ENCODE measurements around the gene DENND2A. TPM values are rescaled to one million over a fixed set of nuclear protein-coding genes. Genes with fewer than 3 reads are reported as not detected.

DENND2A gene
- total RNA-seq, 2 donors from 2014 or later, result 7.4 to 9.2 TPM

- Histone ChIP-seq H3K4me1 (no peaks in the 10 kb centered on the region), H3K36me3 (no peaks in the 10 kb centered on the region), H3K9me3 (no peaks in the 10 kb centered on the region), H3K9ac (ENCODE audit: low read depth in 2 of 2, low read length in 2 of 2) (peak overlapping the region; percentile 35 to 40), H3K4me3 (no peak overlapping the region), H3K27me3 (no peaks in the 10 kb centered on the region), H3K27ac (no peak overlapping the region)
- intact Hi-C loops (cut with DNase I), result no loop called here
- peak; percentile 39 for DNase-seq
- no peak for TF ChIP-seq CTCF (IDR thresholded peaks at IDR 0.05)
Observed at GRCh38 chr7:140607441-140607989, 33.1 kb downstream of the DENND2A start.

- H3K9ac ChIP-seq (ENCODE audit: low read depth in 2 of 2, low read length in 2 of 2), result no peak overlapping the region
Observed at GRCh38 chr7:140605337-140605736, 35.3 kb downstream of the DENND2A start.

GRCh38 chr7:140604760-140605159 is 35.9 kb downstream of the DENND2A start:
- Histone ChIP-seq H3K4me3 (no peak overlapping the region), H3K4me1 (no peaks in the 10 kb centered on the region), H3K36me3 (no peaks in the 10 kb centered on the region), H3K9me3 (no peaks in the 10 kb centered on the region), H3K27me3 (no peaks in the 10 kb centered on the region), H3K27ac (no peak overlapping the region), H3K9ac (ENCODE audit: low read depth in 2 of 2, low read length in 2 of 2) (no peak overlapping the region)
- intact Hi-C loops (cut with DNase I), result no loop called here
- no peak for TF ChIP-seq CTCF (IDR thresholded peaks at IDR 0.05)
- no peak for DNase-seq

More at GRCh38 chr7:140605337-140605736, 35.3 kb downstream of the DENND2A start:
- no peak overlapping the region for H3K4me3 ChIP-seq
- no peaks in the 10 kb centered on the region for H3K27me3 ChIP-seq
- H3K4me1 ChIP-seq, result no peaks in the 10 kb centered on the region
- no peak for DNase-seq
- no peak overlapping the region for H3K27ac ChIP-seq
- no peaks in the 10 kb centered on the region for H3K9me3 ChIP-seq
- TF ChIP-seq CTCF (IDR thresholded peaks at IDR 0.05), result no peak
- H3K36me3 ChIP-seq, result no peaks in the 10 kb centered on the region
- intact Hi-C loops (cut with DNase I), result no loop called here

GRCh38 chr7:140604076-140604475 is 36.5 kb downstream of the DENND2A start:
- no peaks in the 10 kb centered on the region for H3K9me3 ChIP-seq
- no peaks in the 10 kb centered on the region for H3K36me3 ChIP-seq
- H3K27ac ChIP-seq, result no peak overlapping the region
- intact Hi-C loops (cut with DNase I), result no loop called here
- no peaks in the 10 kb centered on the region for H3K27me3 ChIP-seq
- no peak overlapping the region for H3K4me3 ChIP-seq
- TF ChIP-seq CTCF (IDR thresholded peaks at IDR 0.05), result no peak
- no peak for DNase-seq
- no peaks in the 10 kb centered on the region for H3K4me1 ChIP-seq
- no peak overlapping the region for H3K9ac ChIP-seq (ENCODE audit: low read depth in 2 of 2, low read length in 2 of 2)

- intact Hi-C loops (cut with DNase I), result no loop called here
- no peak for TF ChIP-seq CTCF (IDR thresholded peaks at IDR 0.05)
- no peaks in the 10 kb centered on the region for H3K27me3 ChIP-seq
- H3K4me3 ChIP-seq, result no peak overlapping the region
- H3K36me3 ChIP-seq, result no peaks in the 10 kb centered on the region
- H3K27ac ChIP-seq, result no peak overlapping the region
- H3K4me1 ChIP-seq, result no peaks in the 10 kb centered on the region
- H3K9ac ChIP-seq (ENCODE audit: low read depth in 2 of 2, low read length in 2 of 2), result no peak overlapping the region
- H3K9me3 ChIP-seq, result no peaks in the 10 kb centered on the region
- no peak for DNase-seq
Observed at GRCh38 chr7:140601566-140602174, 38.9 kb downstream of the DENND2A start.
